DOHH2 (cell line): ENCODE results near the gene NFE2L3.

Experiments used
- H3F3A ChIP-seq: fragments of 200-600 bp; sonication (generic), shearing (Covaris generic); 2 replicates; pipeline ENCODE4 v1.6.0; 2016; ENCODE audit warnings: antibody characterized with exemption, mild to moderate bottlenecking; ENCODE audit not compliant: control insufficient read depth, insufficient read depth
- H3K27ac ChIP-seq: fragments of 200-600 bp; sonication (generic); 2 replicates; pipeline ENCODE4 v1.5.1; 2014; ENCODE audit warnings: low read depth, mild to moderate bottlenecking, low read length, moderate library complexity
- H3K27me3 ChIP-seq: fragments of 200-600 bp; sonication (generic); 2 replicates; pipeline ENCODE4 v1.6.1; 2014; ENCODE audit warnings: mild to moderate bottlenecking, low read length, mixed read lengths; ENCODE audit not compliant: control insufficient read depth
- H3K36me3 ChIP-seq: fragments of 200-600 bp; sonication (generic); 2 replicates; pipeline ENCODE4 v1.6.1; 2014; ENCODE audit warnings: mild to moderate bottlenecking, low read length, moderate library complexity, mixed read lengths; ENCODE audit not compliant: control insufficient read depth
- H3K4me1 ChIP-seq: fragments of 200-600 bp; sonication (generic); 2 replicates; pipeline ENCODE4 v1.6.1; 2014; ENCODE audit warnings: mild to moderate bottlenecking, low read length, mixed read lengths; ENCODE audit not compliant: control insufficient read depth
- H3K4me2 ChIP-seq: fragments of 200-600 bp; sonication (generic); 2 replicates; pipeline ENCODE4 v1.6.0; 2014; ENCODE audit warnings: mild to moderate bottlenecking, low read length, moderate library complexity
- H3K4me3 ChIP-seq: fragments of 200-600 bp; sonication (generic); 2 replicates; pipeline ENCODE4 v1.5.1; 2014; ENCODE audit warnings: mild to moderate bottlenecking, low read length, mixed read lengths
- H3K79me2 ChIP-seq: fragments of 200-600 bp; sonication (generic); 2 replicates; pipeline ENCODE4 v1.6.1; 2014; ENCODE audit warnings: mild to moderate bottlenecking, low read length, mixed read lengths; ENCODE audit not compliant: control insufficient read depth
- H3K9me2 ChIP-seq: fragments of 200-600 bp; sonication (generic); replicated peaks from 2 replicates; pipeline ENCODE4 v1.6.1; 2014; ENCODE audit warnings: mild to moderate bottlenecking, low read length, mixed read lengths; ENCODE audit not compliant: control insufficient read depth
- H3K9me3 ChIP-seq: fragments of 200-600 bp; sonication (generic); 2 replicates; pipeline ENCODE4 v1.6.1; 2014; ENCODE audit warnings: antibody characterized with exemption, low read length, mixed read lengths; ENCODE audit not compliant: control insufficient read depth, insufficient read depth
- H4K20me1 ChIP-seq: fragments of 200-600 bp; sonication (generic); 2 replicates; pipeline ENCODE4 v1.6.0; 2014; ENCODE audit warnings: low read depth, mild to moderate bottlenecking, antibody characterized with exemption, low read length, moderate library complexity; ENCODE audit not compliant: control insufficient read depth, insufficient read depth
- CTCF ChIP-seq: fragments of 200-600 bp; sonication (generic); IDR thresholded peaks from one replicate; pipeline ENCODE4 v1.5.1; 2014; ENCODE audit warnings: antibody characterized with exemption, mild to moderate bottlenecking, low read depth, low read length; ENCODE audit not compliant: poor library complexity, severe bottlenecking
- EZH2phosphoT487 ChIP-seq: fragments of 200-600 bp; sonication (generic); IDR thresholded peaks from 2 replicates; pipeline ENCODE4 v1.6.1; 2017; ENCODE audit warnings: borderline replicate concordance, mild to moderate bottlenecking, antibody characterized with exemption, low read length, moderate library complexity, mixed read lengths

The NFE2L3 gene

DNA sequence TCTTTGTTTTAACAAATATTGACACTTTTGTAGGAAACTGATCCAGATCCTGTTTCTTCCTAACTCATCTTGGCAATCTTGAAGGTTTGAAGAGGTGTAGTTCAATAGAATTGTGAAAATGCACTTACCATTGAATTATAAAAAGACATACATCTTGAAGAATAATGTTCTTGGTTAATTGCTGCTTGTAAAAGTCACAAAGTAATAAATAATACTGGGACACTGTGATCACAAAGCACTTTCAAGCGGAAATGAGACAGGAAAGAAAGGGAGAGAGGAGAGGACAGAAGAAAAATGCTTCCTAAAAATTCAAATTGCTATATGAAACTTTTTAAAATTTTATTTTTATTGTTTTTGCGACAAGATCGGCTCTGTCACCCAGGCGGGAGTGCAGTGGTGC, 15.2 kb upstream of the NFE2L3 start:
- no peaks in the 10 kb centered on the region for H3K4me1 ChIP-seq

DNA sequence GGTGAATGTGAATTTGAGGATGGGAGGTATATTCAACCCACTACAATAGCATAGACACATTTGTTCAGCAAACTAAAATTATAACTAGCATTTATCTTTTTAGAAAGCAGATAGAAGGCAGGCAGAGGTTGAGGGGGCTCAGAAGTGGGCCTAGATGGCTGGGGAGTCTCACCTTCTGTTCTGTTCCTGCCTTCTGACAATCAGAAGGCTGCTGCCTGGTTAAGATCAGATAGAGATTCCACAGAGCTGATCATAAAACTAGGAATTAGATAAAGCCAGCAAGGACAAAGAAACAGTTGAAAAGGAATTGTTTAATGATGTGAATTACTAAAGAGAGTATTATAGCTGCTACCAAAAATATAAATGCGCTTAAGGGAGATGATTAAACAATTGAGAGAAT, 11.6 kb upstream of the NFE2L3 start:
- Histone ChIP-seq H3K4me2 (no peak overlapping the region), H4K20me1 (no peaks in the 10 kb centered on the region), H3K9me3 (no peaks in the 10 kb centered on the region), H3K36me3 (no peaks in the 10 kb centered on the region), H3K9me2 (no peaks in the 10 kb centered on the region), H3K27ac (no peak overlapping the region), H3K27me3 (peaks cover 11% of the 10 kb centered on the region), H3K4me3 (no peak overlapping the region), H3F3A (no peaks in the 10 kb centered on the region), H3K79me2 (no peaks in the 10 kb centered on the region), H3K4me1 (no peaks in the 10 kb centered on the region)
- TF ChIP-seq EZH2phosphoT487 (no peak), CTCF (no peak)

More for the DNA sequence above, 15.2 kb upstream of the NFE2L3 start:
- H4K20me1 ChIP-seq: no peaks in the 10 kb centered on the region
- H3K27ac ChIP-seq: no peak overlapping the region
- H3K9me3 ChIP-seq: no peaks in the 10 kb centered on the region
- H3K4me3 ChIP-seq: no peak overlapping the region
- H3K9me2 ChIP-seq: no peaks in the 10 kb centered on the region
- no peak overlapping the region for H3K4me2 ChIP-seq
- peaks cover 9% of the 10 kb centered on the region; the same call in 1 of the 2 replicates for H3K27me3 ChIP-seq
- TF ChIP-seq EZH2phosphoT487: no peak
- TF ChIP-seq CTCF: no peak
- H3K36me3 ChIP-seq: no peaks in the 10 kb centered on the region
- H3K79me2 ChIP-seq: no peaks in the 10 kb centered on the region
- no peaks in the 10 kb centered on the region for H3F3A ChIP-seq

DNA sequence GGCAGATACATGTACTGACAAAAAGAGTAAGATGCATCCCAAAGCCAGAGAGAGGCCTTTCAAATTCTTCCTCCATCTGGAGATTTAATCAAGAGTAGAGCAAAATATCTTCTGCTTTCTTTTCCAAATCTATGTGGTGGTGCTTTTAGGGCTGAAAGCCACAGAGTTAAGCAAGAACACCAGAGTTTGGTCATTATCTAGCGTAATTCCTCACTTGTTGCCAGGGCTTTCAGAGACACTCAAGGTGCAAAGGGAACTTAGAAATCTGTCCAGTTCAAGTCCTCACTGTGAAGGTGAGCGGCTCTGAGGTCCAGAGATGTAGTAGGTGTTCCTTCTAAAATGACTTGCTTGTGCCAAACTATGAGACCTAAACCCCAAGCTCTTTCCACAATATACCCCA, 10.9 kb upstream of the NFE2L3 start:
- TF ChIP-seq EZH2phosphoT487 (no peak), CTCF (no peak)
- no peaks in the 10 kb centered on the region for H3F3A ChIP-seq

More for the DNA sequence above, 10.9 kb upstream of the NFE2L3 start:
- Histone ChIP-seq H3K79me2 (no peaks in the 10 kb centered on the region), H3K4me3 (no peak overlapping the region), H3K4me2 (no peak overlapping the region), H3K9me2 (no peaks in the 10 kb centered on the region), H4K20me1 (no peaks in the 10 kb centered on the region), H3K4me1 (no peaks in the 10 kb centered on the region), H3K36me3 (no peaks in the 10 kb centered on the region), H3K9me3 (no peaks in the 10 kb centered on the region), H3K27ac (no peak overlapping the region), H3K27me3 (peaks cover 14% of the 10 kb centered on the region)
